WERI-Rb-1 (cell line): ENCODE measurements around the gene NSUN2.

Experiments used
- DNase-seq: peaks from one replicate; pipeline ENCODE4 v3.0.0-alpha.2; 2020
- H3K27ac ChIP-seq: fragments of 250-450 bp; sonication (Bioruptor Pico); 2 replicates; pipeline ENCODE4 v1.5.1; 2020; ENCODE audit warnings: mild to moderate bottlenecking, moderate library complexity
- H3K27me3 ChIP-seq: fragments of 250-450 bp; sonication (Bioruptor Pico); 2 replicates; pipeline ENCODE4 v1.5.1; 2021; ENCODE audit warnings: mild to moderate bottlenecking, low read depth, moderate library complexity; ENCODE audit not compliant: insufficient read depth, severe bottlenecking
- H3K36me3 ChIP-seq: fragments of 250-450 bp; sonication (Bioruptor Pico); 2 replicates; pipeline ENCODE4 v1.5.1; 2020; ENCODE audit warnings: mild to moderate bottlenecking, moderate library complexity
- H3K4me3 ChIP-seq: 2 replicates; pipeline ENCODE4 v1.5.1; 2011; ENCODE audit warnings: low read depth, mild to moderate bottlenecking, control low read depth, low read length
- H3K9me3 ChIP-seq: fragments of 250-450 bp; sonication (Bioruptor Pico); 2 replicates; pipeline ENCODE4 v1.5.1; 2021; ENCODE audit warnings: mild to moderate bottlenecking, moderate library complexity; ENCODE audit not compliant: severe bottlenecking
- CTCF ChIP-seq: IDR thresholded peaks from 2 replicates; pipeline ENCODE4 v1.5.1; 2011; ENCODE audit warnings: low read depth, mild to moderate bottlenecking, control low read depth, inconsistent platforms, low read length

The NSUN2 gene

GRCh38 chr5:6667648-6668047 lies 34.8 kb upstream of the NSUN2 start:
- peaks cover 6% of the 10 kb centered on the region for H3K36me3 ChIP-seq
- H3K4me3 ChIP-seq, result no peak overlapping the region
- H3K27me3 ChIP-seq, result no peaks in the 10 kb centered on the region
- TF ChIP-seq CTCF, result no peak
- H3K27ac ChIP-seq, result no peak overlapping the region
- DNase-seq, result no peak
- H3K9me3 ChIP-seq, result no peaks in the 10 kb centered on the region

DNA sequence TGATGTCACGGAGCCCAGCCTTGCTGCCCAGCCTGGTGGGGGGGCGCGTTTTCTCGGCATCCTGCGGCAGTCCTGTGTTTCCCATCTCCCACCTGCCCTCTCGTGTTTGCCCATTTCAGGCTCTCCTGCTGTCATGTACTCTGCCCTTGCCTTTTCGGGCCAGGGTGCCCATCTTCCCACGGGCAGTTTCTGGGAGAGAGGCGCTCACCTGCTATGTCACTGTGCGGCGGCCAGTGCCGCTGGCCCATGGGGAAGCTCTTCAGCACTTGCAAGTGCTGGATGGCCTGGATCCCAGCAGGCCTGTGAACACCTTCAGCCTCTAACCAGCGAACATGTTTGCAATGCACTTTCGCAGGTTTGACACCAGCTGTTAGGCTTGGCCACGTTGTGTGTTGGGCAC lies 33.9 kb upstream of the NSUN2 start:
- H3K27ac ChIP-seq, result no peak overlapping the region
- H3K4me3 ChIP-seq, result no peak overlapping the region
- no peak for DNase-seq
- H3K27me3 ChIP-seq, result no peaks in the 10 kb centered on the region
- no peak for TF ChIP-seq CTCF
- H3K36me3 ChIP-seq, result peaks cover 6% of the 10 kb centered on the region
- H3K9me3 ChIP-seq, result no peaks in the 10 kb centered on the region

DNA sequence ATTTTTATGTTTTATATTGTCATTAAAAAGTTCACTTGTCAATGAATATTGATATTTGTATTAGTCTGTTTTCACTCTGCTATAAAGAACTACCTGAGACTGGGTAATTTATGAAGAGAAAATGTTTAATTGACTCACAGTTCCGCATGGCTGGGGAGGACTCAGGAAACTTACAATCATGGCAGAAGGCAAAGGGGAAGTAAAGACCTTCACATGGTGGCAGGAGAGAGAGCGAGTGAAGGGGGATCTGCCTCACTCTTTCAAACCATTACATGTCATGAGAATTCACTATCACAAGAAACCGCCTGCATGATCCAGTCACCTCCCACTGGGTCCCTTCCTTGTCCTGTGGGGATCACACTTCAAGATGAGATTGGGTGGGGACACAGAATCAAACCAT lies 27.8 kb upstream of the NSUN2 start:
- Histone ChIP-seq H3K27me3 (no peaks in the 10 kb centered on the region), H3K4me3 (no peak overlapping the region), H3K9me3 (no peaks in the 10 kb centered on the region), H3K27ac (no peak overlapping the region), H3K36me3 (peaks cover 32% of the 10 kb centered on the region)
- no peak for DNase-seq
- no peak for TF ChIP-seq CTCF

DNA sequence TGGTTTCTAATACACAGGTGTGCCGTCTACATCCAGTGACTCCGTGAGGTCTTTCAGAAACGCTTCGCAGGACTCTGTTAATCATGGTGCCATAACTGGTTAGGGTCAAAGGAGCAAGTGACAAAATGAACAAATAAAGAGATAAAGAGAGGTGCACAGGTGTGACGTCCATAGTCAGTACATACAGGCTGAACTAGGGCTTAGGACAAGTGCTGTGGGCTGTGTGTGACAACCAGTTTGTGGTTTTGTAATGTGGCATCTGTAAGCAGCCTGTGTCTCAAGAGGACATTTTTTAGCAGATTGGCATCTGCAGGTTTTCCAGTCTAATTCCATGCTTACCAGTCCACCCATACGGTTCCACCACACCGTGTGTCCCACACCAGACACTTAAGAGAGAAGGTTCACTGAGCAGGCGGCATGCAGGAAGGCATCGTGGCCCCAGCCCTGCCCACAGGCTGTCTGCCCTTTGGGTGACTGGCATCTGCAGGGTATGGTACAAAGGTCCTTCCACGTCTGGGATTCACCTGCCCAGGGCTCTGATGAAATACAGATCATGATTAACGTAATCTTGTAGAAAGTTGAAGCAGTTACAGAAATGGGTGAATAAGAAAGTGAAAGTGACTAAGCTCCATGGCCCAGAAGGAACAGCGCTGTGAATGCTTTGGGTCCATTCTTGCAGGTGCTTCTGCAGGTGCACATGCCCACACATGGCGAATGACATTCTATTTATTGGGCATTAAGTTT lies 27.3 kb upstream of the NSUN2 start:
- Histone ChIP-seq H3K4me3 (no peak overlapping the region), H3K9me3 (no peaks in the 10 kb centered on the region), H3K27ac (no peak overlapping the region), H3K36me3 (peaks cover 38% of the 10 kb centered on the region), H3K27me3 (no peaks in the 10 kb centered on the region)
- no peak for TF ChIP-seq CTCF
- DNase-seq, result no peak

DNA sequence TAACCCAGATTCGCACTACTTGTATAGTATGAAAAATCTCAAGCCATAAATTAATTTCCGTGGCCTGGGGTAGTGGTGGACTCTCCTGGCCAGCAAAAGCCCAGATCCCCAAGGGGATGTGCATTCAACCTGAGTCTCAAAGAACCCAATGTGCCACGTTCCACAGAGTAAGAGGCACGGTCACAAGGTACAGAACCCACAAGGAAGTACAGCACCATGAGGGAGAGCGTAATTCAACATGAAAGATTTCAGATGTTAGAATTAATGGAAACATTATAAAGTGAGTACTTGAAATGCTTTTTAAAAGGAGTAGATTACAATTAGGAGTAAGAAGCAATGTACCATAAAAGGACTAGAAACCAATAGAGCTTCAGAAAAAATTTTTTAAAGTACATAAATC lies 23.8 kb upstream of the NSUN2 start:
- DNase-seq, result no peak
- Histone ChIP-seq H3K36me3 (peaks cover 51% of the 10 kb centered on the region), H3K27me3 (no peaks in the 10 kb centered on the region), H3K9me3 (no peaks in the 10 kb centered on the region), H3K27ac (no peak overlapping the region), H3K4me3 (no peak overlapping the region)
- TF ChIP-seq CTCF, result no peak

GRCh38 chr5:6655432-6655831 lies 22.6 kb upstream of the NSUN2 start:
- no peaks in the 10 kb centered on the region for H3K9me3 ChIP-seq
- H3K4me3 ChIP-seq, result no peak overlapping the region
- TF ChIP-seq CTCF, result no peak
- peaks cover 52% of the 10 kb centered on the region for H3K36me3 ChIP-seq
- no peaks in the 10 kb centered on the region for H3K27me3 ChIP-seq
- no peak for DNase-seq
- H3K27ac ChIP-seq, result no peak overlapping the region
